Measurements from ENCODE around the gene VPS8.

Gene VPS8

GRCh38 chr3:184776916-184777315 lies 35.0 kb upstream of the VPS8 start:
- no peak overlapping the region for H3K4me3 ChIP-seq (ENCODE audit: low read depth, low read length)
- in situ Hi-C loops (cut with HindIII; ENCODE audit: low sequenced_read_pairs): no loop called here
- TF ChIP-seq CTCF (IDR thresholded peaks at IDR 0.05; ENCODE audit: low read depth, low read length, missing control alignments): no peak
- DNase-seq (ENCODE audit: low read depth): no peak

- peak; percentile 68 for TF ChIP-seq CTCF (IDR thresholded peaks at IDR 0.05; ENCODE audit: low read depth, low read length, missing control alignments)
- DNase-seq (ENCODE audit: low read depth): peak; percentile 95
- in situ Hi-C loops (cut with HindIII; ENCODE audit: low sequenced_read_pairs): no loop called here
- H3K4me3 ChIP-seq (ENCODE audit: low read depth, low read length): no peak overlapping the region
These were observed 34.2 kb upstream of the VPS8 start for GRCh38 chr3:184777566-184778356.

- in situ Hi-C loops (cut with HindIII; ENCODE audit: low sequenced_read_pairs): no loop called here
- TF ChIP-seq CTCF (IDR thresholded peaks at IDR 0.05; ENCODE audit: low read depth, low read length, missing control alignments): no peak
- no peak for DNase-seq (ENCODE audit: low read depth)
- H3K4me3 ChIP-seq (ENCODE audit: low read depth, low read length): no peak overlapping the region
These were observed 33.3 kb upstream of the VPS8 start for GRCh38 chr3:184778426-184779332.

- in situ Hi-C loops (cut with HindIII; ENCODE audit: low sequenced_read_pairs): no loop called here
- H3K4me3 ChIP-seq (ENCODE audit: low read depth, low read length): no peak overlapping the region
- TF ChIP-seq CTCF (IDR thresholded peaks at IDR 0.05; ENCODE audit: low read depth, low read length, missing control alignments): no peak
- no peak for DNase-seq (ENCODE audit: low read depth)
These were observed 30.9 kb upstream of the VPS8 start for GRCh38 chr3:184780981-184781515.

- DNase-seq (ENCODE audit: low read depth): no peak
- TF ChIP-seq CTCF (IDR thresholded peaks at IDR 0.05; ENCODE audit: low read depth, low read length, missing control alignments): no peak
- in situ Hi-C loops (cut with HindIII; ENCODE audit: low sequenced_read_pairs): no loop called here
- H3K4me3 ChIP-seq (ENCODE audit: low read depth, low read length): no peak overlapping the region
These were observed 30.2 kb upstream of the VPS8 start for GRCh38 chr3:184781801-184782200.

- DNase-seq (ENCODE audit: low read depth): no peak
- in situ Hi-C loops (cut with HindIII; ENCODE audit: low sequenced_read_pairs): no loop called here
- H3K4me3 ChIP-seq (ENCODE audit: low read depth, low read length): no peak overlapping the region
- TF ChIP-seq CTCF (IDR thresholded peaks at IDR 0.05; ENCODE audit: low read depth, low read length, missing control alignments): no peak
These were observed 28.6 kb upstream of the VPS8 start for GRCh38 chr3:184783319-184783718.
